ENCODE results near the gene MEGF8.

The MEGF8 gene

DNA sequence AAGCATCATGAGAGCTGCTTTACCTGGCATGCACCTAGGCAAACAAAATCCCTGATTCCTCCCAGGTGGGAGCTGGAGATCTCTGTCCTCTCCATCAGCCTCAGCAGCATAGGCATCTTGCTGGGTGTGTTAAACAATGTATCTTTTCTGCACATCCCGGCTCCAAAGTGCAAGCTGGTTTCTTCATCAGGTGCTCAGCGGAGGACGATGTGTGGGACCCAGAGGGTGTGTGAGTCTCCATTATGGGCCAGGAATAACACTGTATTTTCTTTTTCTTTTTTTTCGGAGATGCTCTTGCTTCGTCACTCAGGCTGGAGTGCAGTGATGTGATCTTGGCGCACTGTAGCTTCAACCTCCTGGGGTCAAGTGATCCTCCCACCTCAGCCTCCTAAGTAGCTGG lies 54.7 kb downstream of the MEGF8 start:
- TF ChIP-seq, protein P1, sequence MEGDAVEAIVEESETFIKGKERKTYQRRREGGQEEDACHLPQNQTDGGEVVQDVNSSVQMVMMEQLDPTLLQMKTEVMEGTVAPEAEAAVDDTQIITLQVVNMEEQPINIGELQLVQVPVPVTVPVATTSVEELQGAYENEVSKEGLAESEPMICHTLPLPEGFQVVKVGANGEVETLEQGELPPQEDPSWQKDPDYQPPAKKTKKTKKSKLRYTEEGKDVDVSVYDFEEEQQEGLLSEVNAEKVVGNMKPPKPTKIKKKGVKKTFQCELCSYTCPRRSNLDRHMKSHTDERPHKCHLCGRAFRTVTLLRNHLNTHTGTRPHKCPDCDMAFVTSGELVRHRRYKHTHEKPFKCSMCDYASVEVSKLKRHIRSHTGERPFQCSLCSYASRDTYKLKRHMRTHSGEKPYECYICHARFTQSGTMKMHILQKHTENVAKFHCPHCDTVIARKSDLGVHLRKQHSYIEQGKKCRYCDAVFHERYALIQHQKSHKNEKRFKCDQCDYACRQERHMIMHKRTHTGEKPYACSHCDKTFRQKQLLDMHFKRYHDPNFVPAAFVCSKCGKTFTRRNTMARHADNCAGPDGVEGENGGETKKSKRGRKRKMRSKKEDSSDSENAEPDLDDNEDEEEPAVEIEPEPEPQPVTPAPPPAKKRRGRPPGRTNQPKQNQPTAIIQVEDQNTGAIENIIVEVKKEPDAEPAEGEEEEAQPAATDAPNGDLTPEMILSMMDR (IDR thresholded peaks at IDR 0.05) = no peak

- TF ChIP-seq, protein P1 (IDR thresholded peaks at IDR 0.05) = peak; percentile 45; the same call in 1 of the 2 replicates
These were observed 61.7 kb downstream of the MEGF8 start for GRCh38 chr19:42386974-42387707.

GRCh38 chr19:42388851-42389489 lies 63.5 kb downstream of the MEGF8 start:
- TF ChIP-seq, protein P1 (IDR thresholded peaks at IDR 0.05) = no peak

DNA sequence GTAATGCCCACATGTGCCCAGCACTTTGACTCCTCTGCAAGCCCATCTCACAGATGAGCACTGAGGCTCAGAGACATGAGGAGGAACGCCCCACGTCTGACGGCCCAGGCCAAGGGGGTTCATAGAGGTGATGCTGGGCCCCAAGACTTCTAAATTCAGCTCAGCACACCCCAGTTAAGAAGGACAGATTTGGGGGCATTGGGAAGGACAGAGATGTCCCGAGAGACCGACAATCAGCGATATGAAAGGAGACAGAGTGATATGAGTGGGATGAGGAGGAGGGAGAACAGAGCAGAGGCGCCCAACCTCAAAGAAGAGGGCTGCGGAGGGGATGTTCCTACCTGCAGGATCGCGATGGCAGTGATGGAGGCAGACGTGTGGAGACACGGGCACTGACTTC lies 64.5 kb downstream of the MEGF8 start, which contains the start of gene CNFN:
Gene CNFN, minus strand, starts transcription at position 399 of the 400 bp plus-strand sequence. CDS start 1,260 bp downstream, outside the sequence.
- TF ChIP-seq, protein P1 (IDR thresholded peaks at IDR 0.05) = no peak

DNA sequence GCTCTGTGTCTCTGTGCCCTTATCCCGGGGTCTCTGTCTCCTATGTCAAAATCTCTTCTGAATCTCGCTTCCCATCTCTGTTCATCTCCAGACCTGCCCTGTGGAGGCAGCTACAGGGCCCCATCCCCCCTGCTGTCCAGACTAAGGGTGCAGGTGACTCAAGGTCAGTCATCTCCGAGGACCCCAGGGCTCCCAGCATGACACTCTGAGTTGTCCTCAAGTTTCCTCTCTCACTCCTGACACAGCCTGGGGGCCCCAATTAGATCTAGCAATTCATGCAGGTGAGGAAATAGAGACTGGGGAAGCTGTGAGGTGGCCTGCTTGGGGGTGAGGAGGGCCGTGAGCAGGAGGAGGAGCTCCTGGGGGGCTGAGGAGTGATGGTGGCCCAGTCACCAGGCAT lies 66.7 kb downstream of the MEGF8 start:
- TF ChIP-seq, protein P1 (IDR thresholded peaks at IDR 0.05) = no peak

DNA sequence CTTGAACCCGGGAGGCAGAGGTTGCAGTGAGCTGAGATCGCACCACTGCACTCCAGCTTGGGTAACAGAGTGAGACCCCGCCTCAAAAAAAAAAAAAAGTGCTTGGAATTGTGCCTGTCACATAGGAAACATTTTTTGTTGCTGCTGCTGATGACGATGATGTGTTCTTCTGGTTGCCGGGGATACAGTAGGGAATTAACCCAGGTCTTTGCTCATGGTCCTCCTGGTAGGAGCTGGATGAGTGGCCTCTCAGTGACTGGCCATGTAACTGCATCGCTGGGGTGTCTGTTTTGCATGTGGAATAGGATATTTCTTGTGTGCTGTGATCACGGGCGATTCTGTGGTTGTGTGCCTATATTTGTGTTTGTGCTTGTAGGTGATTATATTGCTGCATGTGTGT lies 69.3 kb downstream of the MEGF8 start:
- TF ChIP-seq, protein P1 (IDR thresholded peaks at IDR 0.05) = no peak

DNA sequence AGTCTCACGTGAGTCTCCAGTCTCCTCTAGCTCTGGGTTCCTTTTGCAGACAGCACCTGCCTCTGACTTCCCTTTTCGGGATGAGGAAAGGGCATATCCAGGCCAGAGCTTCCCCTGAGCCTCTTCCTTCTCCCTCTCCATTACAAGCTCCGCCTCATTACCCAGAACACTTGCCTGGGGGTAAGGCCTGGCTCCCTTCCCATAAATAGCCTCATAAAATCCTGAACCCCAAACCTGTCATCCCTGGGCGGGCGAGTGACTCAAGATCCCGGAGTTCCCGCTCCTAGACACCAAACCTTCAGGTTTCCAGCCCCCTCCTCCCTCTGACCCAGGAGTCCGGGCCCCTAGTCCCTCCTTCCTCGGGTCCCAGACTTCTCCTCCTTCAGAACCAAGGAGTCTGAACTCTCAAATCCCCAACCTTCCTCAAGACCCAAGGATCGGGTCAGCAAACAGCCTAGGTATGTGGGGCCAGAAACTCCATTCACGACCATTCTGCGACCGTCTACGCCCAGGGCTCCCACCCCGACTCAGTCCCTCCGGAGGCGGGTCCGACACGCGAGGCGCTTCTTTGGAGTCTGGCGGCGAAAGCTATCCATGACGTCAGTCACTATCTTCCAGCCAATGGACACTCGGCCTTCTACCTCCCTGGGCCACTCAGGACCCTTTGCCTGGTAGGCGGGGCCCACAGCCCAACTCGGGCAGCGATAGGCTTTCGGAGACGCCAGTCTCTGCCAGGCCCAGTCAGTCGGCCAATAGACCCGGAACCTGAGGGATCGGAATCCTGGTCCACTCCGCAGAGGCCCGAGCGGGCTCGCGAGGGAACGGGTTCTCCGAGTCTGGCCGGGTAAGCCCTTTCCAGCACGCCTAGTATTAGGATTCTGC lies 71.2 kb downstream of the MEGF8 start:
- TF ChIP-seq, protein P1 (IDR thresholded peaks at IDR 0.05) = no peak

All from LNCAP (cell line).